ENCODE results near the gene NCOA3.

The NCOA3 gene

GRCh38 chr20:47620808-47621805, 119.4 kb downstream of the NCOA3 start:
- no peak overlapping the region for H3K27ac ChIP-seq
- POLR2A ChIA-PET (ENCODE audit: low non-redundant PET) = interaction anchor here (2.3 kb wide), 1 partner anchor 119 kb away, joined by 14 read pairs; the partner anchor contains the start of gene NCOA3
- CTCF ChIA-PET = interaction anchor here (0.5 to 2.8 kb wide), 35 partner anchors 10 to 1792 kb away, joined by 3 to 21 read pairs (median 4); partner anchors contain the start of gene NCOA3
- peak; percentile 99 for TF ChIP-seq CTCF (conservative IDR thresholded peaks at IDR 0.05; ENCODE audit: low read depth)
- peak; percentile 64 for DNase-seq (ENCODE audit: low spot score)

- POLR2A ChIA-PET (ENCODE audit: low non-redundant PET) = interaction anchor here (2.3 kb wide), 1 partner anchor 120 kb away, joined by 14 read pairs; the partner anchor contains the start of gene NCOA3
- no peak overlapping the region for H3K27ac ChIP-seq
- CTCF ChIA-PET = interaction anchor here (0.5 to 2.8 kb wide), 6 partner anchors 13 to 1793 kb away, joined by 3 to 21 read pairs (median 5); partner anchors contain the start of gene NCOA3
- no peak for TF ChIP-seq CTCF (conservative IDR thresholded peaks at IDR 0.05; ENCODE audit: low read depth)
- DNase-seq (ENCODE audit: low spot score) = no peak
These were observed 120.5 kb downstream of the NCOA3 start for GRCh38 chr20:47622118-47622665.

DNA sequence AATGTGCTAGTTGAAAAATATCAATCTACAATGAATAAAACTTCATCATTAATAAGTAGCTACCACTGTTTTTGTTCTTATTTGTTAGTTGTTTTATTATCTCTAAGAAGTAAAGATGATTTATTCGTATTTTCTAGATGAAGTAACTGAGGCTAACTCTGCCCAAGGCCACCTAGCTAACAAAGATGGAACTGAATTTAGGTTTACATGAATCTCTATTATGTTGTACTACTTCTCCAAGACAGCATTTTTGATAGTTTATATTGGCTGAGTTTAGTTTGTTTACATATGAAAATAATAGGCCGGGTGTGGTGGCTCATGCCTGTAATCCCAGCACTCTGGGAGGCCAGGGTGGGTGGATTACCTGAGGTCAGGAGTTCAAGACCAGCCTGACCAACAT, 121.5 kb downstream of the NCOA3 start:
- POLR2A ChIA-PET (ENCODE audit: low non-redundant PET) = interaction anchor here (0.6 kb wide), 1 partner anchor 88 kb away, joined by 3 read pairs; no protein-coding TSS in a partner anchor
- DNase-seq (ENCODE audit: low spot score) = no peak
- CTCF ChIA-PET = interaction anchor here (0.6 to 1.1 kb wide), 9 partner anchors 12 to 444 kb away, joined by 3 to 5 read pairs (median 3); no protein-coding TSS in a partner anchor
- no peak overlapping the region for H3K27ac ChIP-seq
- no peak for TF ChIP-seq CTCF (conservative IDR thresholded peaks at IDR 0.05; ENCODE audit: low read depth)

GRCh38 chr20:47627540-47627939, 125.9 kb downstream of the NCOA3 start:
- no peak for TF ChIP-seq CTCF (conservative IDR thresholded peaks at IDR 0.05; ENCODE audit: low read depth)
- DNase-seq (ENCODE audit: low spot score) = no peak
- H3K27ac ChIP-seq = no peak overlapping the region
- ChIA-PET POLR2A (ENCODE audit: low non-redundant PET) (no interaction called here), CTCF (interaction anchor here (0.5 to 0.7 kb wide), 4 partner anchors 36 to 355 kb away, joined by 3 to 4 read pairs (median 3); no protein-coding TSS in a partner anchor)

GRCh38 chr20:47629907-47630306, 128.2 kb downstream of the NCOA3 start:
- no peak for TF ChIP-seq CTCF (conservative IDR thresholded peaks at IDR 0.05; ENCODE audit: low read depth)
- no peak overlapping the region for H3K27ac ChIP-seq
- ChIA-PET CTCF (no interaction called here), POLR2A (ENCODE audit: low non-redundant PET) (interaction anchor here (0.6 kb wide), 1 partner anchor 11 kb away, joined by 9 read pairs; no protein-coding TSS in a partner anchor)
- no peak for DNase-seq (ENCODE audit: low spot score)

DNA sequence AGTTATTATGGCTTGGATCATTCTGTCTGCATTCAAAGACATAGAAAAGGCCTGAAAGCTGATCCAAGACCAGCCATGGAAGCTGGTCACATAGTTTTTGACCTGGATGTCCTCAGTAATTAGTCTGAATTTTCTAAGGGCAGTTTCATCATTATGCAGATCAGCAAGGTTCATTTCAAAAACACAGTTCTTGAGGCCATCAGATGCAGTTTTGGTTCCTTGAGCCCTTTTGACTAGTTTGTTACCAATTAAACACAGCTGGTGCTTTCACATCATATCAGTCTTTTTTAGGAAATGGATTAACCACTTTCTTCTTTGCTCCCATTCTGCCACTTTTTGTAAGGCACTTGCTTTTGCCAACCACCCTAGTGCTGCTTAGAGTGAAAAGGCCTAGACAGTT, 129.4 kb downstream of the NCOA3 start:
- H3K27ac ChIP-seq = no peak overlapping the region
- DNase-seq (ENCODE audit: low spot score) = no peak
- POLR2A ChIA-PET (ENCODE audit: low non-redundant PET) = no interaction called here
- no peak for TF ChIP-seq CTCF (conservative IDR thresholded peaks at IDR 0.05; ENCODE audit: low read depth)
- CTCF ChIA-PET = interaction anchor here (0.6 to 1.0 kb wide), 2 partner anchors 10 to 120 kb away, joined by 3 to 4 read pairs; no protein-coding TSS in a partner anchor
